Neural cell (in vitro differentiated cells): Measurements from ENCODE around the gene NELL1.

Experiments used
- EP300 ChIP-seq: fragments of 450-650 bp; conservative IDR thresholded peaks from 2 replicates; pipeline ENCODE4 v1.6.1; 2014; ENCODE audit warnings: antibody characterized with exemption, mild to moderate bottlenecking, moderate library complexity; ENCODE audit not compliant: poor library complexity, severe bottlenecking
- EZH2 ChIP-seq: fragments of 200-600, 300-800 bp; shearing (Covaris generic), sonication (generic); IDR thresholded peaks from 2 replicates; pipeline ENCODE4 v1.6.1; 2014; ENCODE audit warnings: antibody characterized with exemption, low read length, borderline replicate concordance, mild to moderate bottlenecking; ENCODE audit not compliant: insufficient read depth, poor library complexity, severe bottlenecking
- MXI1 ChIP-seq: fragments of 450-650 bp; conservative IDR thresholded peaks from 2 replicates; pipeline ENCODE4 v1.6.1; 2014; ENCODE audit warnings: antibody characterized with exemption, mild to moderate bottlenecking; ENCODE audit not compliant: poor library complexity, severe bottlenecking
- POLR2AphosphoS5 ChIP-seq: IDR thresholded peaks from 2 replicates; pipeline ENCODE4 v1.6.1; 2012
- TF ChIP-seq, protein P1 (sequence below): fragments of 450-650 bp; IDR thresholded peaks from 2 replicates; pipeline ENCODE4 v1.5.1; 2014; ENCODE audit warnings: antibody characterized with exemption, mild to moderate bottlenecking, moderate library complexity; ENCODE audit not compliant: poor library complexity, severe bottlenecking

GRCh38 chr11:20963596-20963995 lies 294.2 kb downstream of the NELL1 start:
- TF ChIP-seq, protein P1, sequence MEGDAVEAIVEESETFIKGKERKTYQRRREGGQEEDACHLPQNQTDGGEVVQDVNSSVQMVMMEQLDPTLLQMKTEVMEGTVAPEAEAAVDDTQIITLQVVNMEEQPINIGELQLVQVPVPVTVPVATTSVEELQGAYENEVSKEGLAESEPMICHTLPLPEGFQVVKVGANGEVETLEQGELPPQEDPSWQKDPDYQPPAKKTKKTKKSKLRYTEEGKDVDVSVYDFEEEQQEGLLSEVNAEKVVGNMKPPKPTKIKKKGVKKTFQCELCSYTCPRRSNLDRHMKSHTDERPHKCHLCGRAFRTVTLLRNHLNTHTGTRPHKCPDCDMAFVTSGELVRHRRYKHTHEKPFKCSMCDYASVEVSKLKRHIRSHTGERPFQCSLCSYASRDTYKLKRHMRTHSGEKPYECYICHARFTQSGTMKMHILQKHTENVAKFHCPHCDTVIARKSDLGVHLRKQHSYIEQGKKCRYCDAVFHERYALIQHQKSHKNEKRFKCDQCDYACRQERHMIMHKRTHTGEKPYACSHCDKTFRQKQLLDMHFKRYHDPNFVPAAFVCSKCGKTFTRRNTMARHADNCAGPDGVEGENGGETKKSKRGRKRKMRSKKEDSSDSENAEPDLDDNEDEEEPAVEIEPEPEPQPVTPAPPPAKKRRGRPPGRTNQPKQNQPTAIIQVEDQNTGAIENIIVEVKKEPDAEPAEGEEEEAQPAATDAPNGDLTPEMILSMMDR = no peak
- no peak for TF ChIP-seq EP300
- TF ChIP-seq EZH2 = no peak
- no peak for TF ChIP-seq POLR2AphosphoS5
- no peak for TF ChIP-seq MXI1
